ENCODE results near the gene ZNF420.

The ZNF420 gene

GRCh38 chr19:37082307-37082706, 4.1 kb downstream of the ZNF420 start:
- no peak overlapping the region for H2AFZ ChIP-seq (ENCODE audit: low read length)
- no peaks in the 10 kb centered on the region for H3K27me3 ChIP-seq (ENCODE audit: control insufficient read depth in 3 of 3, insufficient read depth in 3 of 3, low read depth in 1 of 3, low read length in 3 of 3)
- H3K23ac ChIP-seq (ENCODE audit: low read depth, low read length, poor library complexity) = no peak overlapping the region
- no peak overlapping the region for H4K91ac ChIP-seq (ENCODE audit: low read depth, low read length, poor library complexity)
- no peak overlapping the region for H2AK5ac ChIP-seq (ENCODE audit: low read depth, low read length)
- DNase-seq (ENCODE audit: low spot score) = no peak
- no peak overlapping the region for H2BK120ac ChIP-seq (ENCODE audit: low read depth, low read length)
- no CpG with 5 or more reads among the region's 2 CpGs for WGBS, 2 donors (ENCODE audit: extremely low coverage in 2 of 2, insufficient read length in 2 of 2, insufficient replicate concordance in 1 of 2)
- H3K9ac ChIP-seq (ENCODE audit: low read depth, low read length, poor library complexity) = no peak overlapping the region
- no peak overlapping the region for H2BK12ac ChIP-seq (ENCODE audit: low read length)
- H3K79me1 ChIP-seq (ENCODE audit: low read depth, low read length) = peaks cover 7% of the 10 kb centered on the region
- H3K4me3 ChIP-seq (ENCODE audit: low read length in 2 of 2) = no peak overlapping the region
- peaks cover 2 to 7% of the 10 kb centered on the region in 2 donors for H3K4me1 ChIP-seq (ENCODE audit: control insufficient read depth in 2 of 2, insufficient read depth in 1 of 2, low read depth in 1 of 2, low read length in 2 of 2)
- H3K9me3 ChIP-seq (replicated peaks in 1 of 2; ENCODE audit: control insufficient read depth in 2 of 2, insufficient read depth in 1 of 2, low read depth in 1 of 2, low read length in 2 of 2) = peaks cover 9 to 54% of the 10 kb centered on the region in 2 donors
- H2BK15ac ChIP-seq (ENCODE audit: low read length) = no peak overlapping the region
- H3K14ac ChIP-seq (ENCODE audit: low read length) = no peak overlapping the region
- no peak overlapping the region for H3K4ac ChIP-seq (ENCODE audit: low read length)
- peaks cover 3 to 4% of the 10 kb centered on the region in 2 donors for H3K36me3 ChIP-seq (replicated peaks in 1 of 2; ENCODE audit: control insufficient read depth in 2 of 2, insufficient read depth in 2 of 2, low read length in 2 of 2)
- no peak overlapping the region for H3K27ac ChIP-seq (replicated peaks; ENCODE audit: low read length)
- H3K18ac ChIP-seq (ENCODE audit: low read length) = no peak overlapping the region
- no peak overlapping the region for H4K8ac ChIP-seq (ENCODE audit: low read depth, low read length)
- H3K4me2 ChIP-seq (ENCODE audit: insufficient read depth, low read length, poor library complexity, severe bottlenecking) = no peak overlapping the region
- H2BK5ac ChIP-seq (ENCODE audit: low read length) = no peak overlapping the region

DNA sequence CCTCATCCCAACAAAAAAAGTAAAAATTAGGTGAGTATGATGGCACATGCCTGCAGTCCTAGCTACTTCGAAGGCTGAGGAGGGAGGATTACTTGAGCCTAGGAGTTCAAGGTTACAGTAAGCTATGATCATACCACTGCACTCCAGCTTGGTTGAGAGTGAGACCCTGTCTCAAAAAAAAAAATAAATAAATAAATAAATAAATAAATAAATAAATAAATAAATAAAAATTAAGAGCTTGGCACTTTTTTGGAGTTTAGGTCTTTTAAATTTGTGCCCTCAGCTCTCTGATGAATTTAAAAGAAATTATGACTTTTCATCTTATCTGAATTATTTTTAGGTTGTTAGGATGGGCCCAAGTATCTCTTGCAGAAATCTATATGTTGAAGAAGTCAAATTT, 8.9 kb downstream of the ZNF420 start:
- no peak overlapping the region for H3K14ac ChIP-seq (ENCODE audit: low read length)
- no peak for DNase-seq (ENCODE audit: low spot score)
- H3K79me1 ChIP-seq (ENCODE audit: low read depth, low read length) = peaks cover 2% of the 10 kb centered on the region
- peaks cover 8 to 31% of the 10 kb centered on the region in 2 donors for H3K36me3 ChIP-seq (replicated peaks in 1 of 2; ENCODE audit: control insufficient read depth in 2 of 2, insufficient read depth in 2 of 2, low read length in 2 of 2)
- WGBS, 2 donors (ENCODE audit: extremely low coverage in 2 of 2, insufficient read length in 2 of 2, insufficient replicate concordance in 1 of 2) = no CpG with 5 or more reads among the region's 1 CpG
- H3K4ac ChIP-seq (ENCODE audit: low read length) = no peak overlapping the region
- no peaks in the 10 kb centered on the region for H3K27me3 ChIP-seq (ENCODE audit: control insufficient read depth in 3 of 3, insufficient read depth in 3 of 3, low read depth in 1 of 3, low read length in 3 of 3)
- peaks cover 13 to 78% of the 10 kb centered on the region in 2 donors for H3K9me3 ChIP-seq (replicated peaks in 1 of 2; ENCODE audit: control insufficient read depth in 2 of 2, insufficient read depth in 1 of 2, low read depth in 1 of 2, low read length in 2 of 2)
- H3K4me2 ChIP-seq (ENCODE audit: insufficient read depth, low read length, poor library complexity, severe bottlenecking) = no peak overlapping the region
- no peak overlapping the region for H2AK5ac ChIP-seq (ENCODE audit: low read depth, low read length)
- H4K8ac ChIP-seq (ENCODE audit: low read depth, low read length) = no peak overlapping the region
- H4K91ac ChIP-seq (ENCODE audit: low read depth, low read length, poor library complexity) = no peak overlapping the region
- no peak overlapping the region for H3K4me3 ChIP-seq (ENCODE audit: low read length in 2 of 2)
- H2BK5ac ChIP-seq (ENCODE audit: low read length) = no peak overlapping the region
- H2BK12ac ChIP-seq (ENCODE audit: low read length) = no peak overlapping the region
- no peak overlapping the region for H2BK120ac ChIP-seq (ENCODE audit: low read depth, low read length)
- H3K27ac ChIP-seq (replicated peaks; ENCODE audit: low read length) = no peak overlapping the region
- H3K23ac ChIP-seq (ENCODE audit: low read depth, low read length, poor library complexity) = no peak overlapping the region
- no peak overlapping the region for H3K18ac ChIP-seq (ENCODE audit: low read length)
- H3K9ac ChIP-seq (ENCODE audit: low read depth, low read length, poor library complexity) = no peak overlapping the region
- H2AFZ ChIP-seq (ENCODE audit: low read length) = no peak overlapping the region
- no peaks in the 10 kb centered on the region for H3K4me1 ChIP-seq (ENCODE audit: control insufficient read depth in 2 of 2, insufficient read depth in 1 of 2, low read depth in 1 of 2, low read length in 2 of 2)
- H2BK15ac ChIP-seq (ENCODE audit: low read length) = no peak overlapping the region

- Histone ChIP-seq H3K79me1 (ENCODE audit: low read depth, low read length) (no peaks in the 10 kb centered on the region), H2BK12ac (ENCODE audit: low read length) (no peak overlapping the region), H3K27me3 (ENCODE audit: control insufficient read depth in 3 of 3, insufficient read depth in 3 of 3, low read depth in 1 of 3, low read length in 3 of 3) (no peaks in the 10 kb centered on the region), H2AFZ (ENCODE audit: low read length) (no peak overlapping the region), H3K4me1 (ENCODE audit: control insufficient read depth in 2 of 2, insufficient read depth in 1 of 2, low read depth in 1 of 2, low read length in 2 of 2) (no peaks in the 10 kb centered on the region), H2BK120ac (ENCODE audit: low read depth, low read length) (no peak overlapping the region), H2BK15ac (ENCODE audit: low read length) (no peak overlapping the region), H3K18ac (ENCODE audit: low read length) (no peak overlapping the region), H4K91ac (ENCODE audit: low read depth, low read length, poor library complexity) (no peak overlapping the region), H3K4ac (ENCODE audit: low read length) (no peak overlapping the region), H3K9ac (ENCODE audit: low read depth, low read length, poor library complexity) (no peak overlapping the region), H3K27ac (replicated peaks; ENCODE audit: low read length) (no peak overlapping the region), H3K4me3 (ENCODE audit: low read length in 2 of 2) (no peak overlapping the region), H4K8ac (ENCODE audit: low read depth, low read length) (no peak overlapping the region), H2BK5ac (ENCODE audit: low read length) (no peak overlapping the region), H3K9me3 (replicated peaks in 1 of 2; ENCODE audit: control insufficient read depth in 2 of 2, insufficient read depth in 1 of 2, low read depth in 1 of 2, low read length in 2 of 2) (peaks cover 4 to 95% of the 10 kb centered on the region in 2 donors), H2AK5ac (ENCODE audit: low read depth, low read length) (no peak overlapping the region), H3K4me2 (ENCODE audit: insufficient read depth, low read length, poor library complexity, severe bottlenecking) (no peak overlapping the region), H3K36me3 (replicated peaks in 1 of 2; ENCODE audit: control insufficient read depth in 2 of 2, insufficient read depth in 2 of 2, low read length in 2 of 2) (peaks cover 8 to 75% of the 10 kb centered on the region in 2 donors), H3K23ac (ENCODE audit: low read depth, low read length, poor library complexity) (no peak overlapping the region), H3K14ac (ENCODE audit: low read length) (no peak overlapping the region)
- DNase-seq (ENCODE audit: low spot score) = no peak
- WGBS, 2 donors (ENCODE audit: extremely low coverage in 2 of 2, insufficient read length in 2 of 2, insufficient replicate concordance in 1 of 2) = no CpG with 5 or more reads among the region's 1 CpG
These were observed 17.6 kb downstream of the ZNF420 start for GRCh38 chr19:37095859-37096258.

GRCh38 chr19:37098570-37098969, 20.3 kb downstream of the ZNF420 start:
- Histone ChIP-seq H3K9me3 (replicated peaks in 1 of 2; ENCODE audit: control insufficient read depth in 2 of 2, insufficient read depth in 1 of 2, low read depth in 1 of 2, low read length in 2 of 2) (peaks cover 17 to 93% of the 10 kb centered on the region in 2 donors), H3K36me3 (replicated peaks in 1 of 2; ENCODE audit: control insufficient read depth in 2 of 2, insufficient read depth in 2 of 2, low read length in 2 of 2) (peaks cover 13 to 68% of the 10 kb centered on the region in 2 donors)

More at GRCh38 chr19:37098570-37098969, 20.3 kb downstream of the ZNF420 start:
- Histone ChIP-seq H3K4ac (ENCODE audit: low read length) (no peak overlapping the region), H2BK12ac (ENCODE audit: low read length) (no peak overlapping the region), H2BK5ac (ENCODE audit: low read length) (no peak overlapping the region), H2AFZ (ENCODE audit: low read length) (no peak overlapping the region), H4K8ac (ENCODE audit: low read depth, low read length) (no peak overlapping the region), H3K14ac (ENCODE audit: low read length) (no peak overlapping the region), H3K23ac (ENCODE audit: low read depth, low read length, poor library complexity) (no peak overlapping the region), H3K4me2 (ENCODE audit: insufficient read depth, low read length, poor library complexity, severe bottlenecking) (no peak overlapping the region), H3K4me3 (ENCODE audit: low read length in 2 of 2) (no peak overlapping the region), H2BK15ac (ENCODE audit: low read length) (no peak overlapping the region), H3K9ac (ENCODE audit: low read depth, low read length, poor library complexity) (no peak overlapping the region), H4K91ac (ENCODE audit: low read depth, low read length, poor library complexity) (no peak overlapping the region), H2AK5ac (ENCODE audit: low read depth, low read length) (no peak overlapping the region), H3K18ac (ENCODE audit: low read length) (no peak overlapping the region), H3K27me3 (ENCODE audit: control insufficient read depth in 3 of 3, insufficient read depth in 3 of 3, low read depth in 1 of 3, low read length in 3 of 3) (no peaks in the 10 kb centered on the region), H2BK120ac (ENCODE audit: low read depth, low read length) (no peak overlapping the region), H3K4me1 (ENCODE audit: control insufficient read depth in 2 of 2, insufficient read depth in 1 of 2, low read depth in 1 of 2, low read length in 2 of 2) (no peaks in the 10 kb centered on the region), H3K79me1 (ENCODE audit: low read depth, low read length) (peaks cover 5% of the 10 kb centered on the region), H3K27ac (replicated peaks; ENCODE audit: low read length) (no peak overlapping the region)
- no peak for DNase-seq (ENCODE audit: low spot score)
- WGBS, 2 donors (ENCODE audit: extremely low coverage in 2 of 2, insufficient read length in 2 of 2, insufficient replicate concordance in 1 of 2) = no CpG with 5 or more reads among the region's 1 CpG

Measured in neuronal stem cell (in vitro differentiated cells).